B cell (primary cell): ENCODE data around the gene RGS3.

Source experiments
- CTCF ChIP-seq: fragments of 200-600 bp; IDR thresholded peaks from one replicate; pipeline ENCODE4 v1.8.0; 2022; ENCODE audit warnings: antibody characterized with exemption, mild to moderate bottlenecking
- EZH2 ChIP-seq: IDR thresholded peaks from 2 replicates; pipeline ENCODE4 v1.6.1; 2012; ENCODE audit warnings: borderline replicate concordance, low read depth, mild to moderate bottlenecking, moderate library complexity, low read length; ENCODE audit not compliant: insufficient read depth, poor library complexity, severe bottlenecking

DNA sequence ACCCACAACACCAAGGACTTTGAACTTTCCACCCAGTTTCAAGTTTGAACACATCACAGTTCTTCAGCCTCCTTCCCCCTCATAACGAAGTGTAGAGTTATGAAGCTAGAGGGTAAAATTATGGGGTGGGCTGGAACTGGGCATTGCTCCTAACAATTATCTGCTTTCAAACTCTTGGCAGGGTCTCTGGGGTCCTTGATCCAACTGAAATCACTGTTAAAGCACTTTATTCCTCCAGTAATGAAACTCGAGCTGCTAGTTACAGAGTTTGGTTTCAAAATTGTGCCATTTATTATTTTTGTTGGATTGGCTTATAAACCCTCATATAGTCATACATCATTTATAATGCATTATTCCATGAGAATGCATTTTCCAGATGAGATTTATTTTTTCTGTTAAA lies 158.5 kb downstream of the RGS3 start:
- TF ChIP-seq CTCF, result no peak
- TF ChIP-seq EZH2, result no peak
